Left lung (tissue), 10 donors: ENCODE measurements around the gene PHLPP1. TPM values are rescaled to one million over a fixed set of nuclear protein-coding genes. Genes with fewer than 3 reads are reported as not detected.

Experiments
- ATAC-seq: fragments of 200-7000 bp; cut with Tn5 transposase; one replicate; pipeline ENCODE4 v1.9.1; 2020; ENCODE audit warnings: moderate library complexity
- DNase-seq, 4 donors: peaks; one replicate each; pipeline ENCODE4 v3.0.0-alpha.2; 2013 to 2020
- H3K27ac ChIP-seq, 2 donors: fragments of 200-600 bp; sonication (generic) in 1 of 2; one replicate each; pipeline versions ENCODE4 v1.5.0 to v1.8.0; 2020 to 2021
- H3K27me3 ChIP-seq, 2 donors: fragments of 200-600 bp; sonication (generic) in 1 of 2; one replicate each; pipeline versions ENCODE4 v1.5.0 to v1.8.0; 2020 to 2021
- H3K36me3 ChIP-seq, 2 donors: fragments of 200-600 bp; sonication (generic) in 1 of 2; one replicate each; pipeline versions ENCODE4 v1.5.0 to v1.8.0; 2020 to 2021
- H3K4me1 ChIP-seq, 2 donors: fragments of 200-600 bp; one replicate each; pipeline ENCODE4 v1.8.0; 2021
- H3K4me3 ChIP-seq, 2 donors: fragments of 200-600 bp; sonication (generic) in 1 of 2; one replicate each; pipeline versions ENCODE4 v1.5.0 to v1.8.0; 2020 to 2021; ENCODE audit warnings: mild to moderate bottlenecking in 1 of 2
- H3K9me3 ChIP-seq, 2 donors: fragments of 200-600 bp; sonication (generic) in 1 of 2; one replicate each; pipeline versions ENCODE4 v1.5.0 to v1.8.0; 2020 to 2021
- intact Hi-C, 2 donors: fragments of 100-400 bp; cut with DNase I; formaldehyde crosslinking; loops; one replicate each; pipeline versions ENCODE4 v1.11.2 to v1.14.2; 2022
- polyA plus RNA-seq, 6 donors: library from polyadenylated mRNA; unstranded; fragments of 120-200 nt; gene quantifications; one replicate each; pipeline ENCODE4 v1.2.1, GENCODE V29; 2013; ENCODE audit not compliant: insufficient read length in 6 of 6
- total RNA-seq, 2 donors: library from RNA; stranded (reverse); fragmentation: NEBNext Ultra II Directional; extraction: Animal tissue kit (Norgen Biotek cat#: 25700); gene quantifications; one replicate each; pipeline ENCODE4 v1.2.1, GENCODE V29; 2021
- TF ChIP-seq, protein P1 (sequence below), 2 donors: fragments of 200-600 bp; sonication (generic) in 1 of 2; IDR thresholded peaks; one replicate each; pipeline versions ENCODE4 v1.5.0 to v1.8.0; 2021; ENCODE audit warnings: antibody characterized with exemption in 2 of 2
- donor health status: DM: no; HTN: yes; CAD: no.
- donor health status: DM: no; HTN: no; CAD: no.

The PHLPP1 gene
- total and polyA plus RNA-seq, 8 donors: 7.0 to 13.1 (median 11.0) TPM

DNA sequence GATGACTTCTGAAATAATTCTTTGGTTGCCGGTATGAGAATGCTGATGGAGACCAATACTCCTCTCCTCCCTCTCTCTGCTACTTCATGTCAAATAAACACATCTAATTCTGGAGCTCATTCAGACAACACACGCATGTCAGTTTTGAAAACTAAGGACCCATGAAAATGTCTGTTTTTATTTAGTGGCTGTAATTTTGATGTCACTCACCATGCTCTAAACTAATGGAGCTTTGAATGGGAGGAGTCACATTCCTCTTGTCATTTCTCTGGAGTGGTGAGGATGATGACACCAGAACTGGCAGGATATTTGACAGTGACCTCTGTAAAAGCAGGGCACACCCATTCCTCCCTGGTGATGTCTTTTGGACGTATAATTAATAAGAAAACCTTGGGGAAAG lies 163.0 kb downstream of the PHLPP1 start:
- no peaks in the 10 kb centered on the region for H3K27me3 ChIP-seq
- no peak overlapping the region for H3K27ac ChIP-seq
- intact Hi-C loops: no loop called here
- no peak for ATAC-seq
- no peak for DNase-seq
- H3K36me3 ChIP-seq: no peaks in the 10 kb centered on the region
- no peaks in the 10 kb centered on the region for H3K9me3 ChIP-seq
- no peaks in the 10 kb centered on the region for H3K4me1 ChIP-seq
- TF ChIP-seq, protein P1, sequence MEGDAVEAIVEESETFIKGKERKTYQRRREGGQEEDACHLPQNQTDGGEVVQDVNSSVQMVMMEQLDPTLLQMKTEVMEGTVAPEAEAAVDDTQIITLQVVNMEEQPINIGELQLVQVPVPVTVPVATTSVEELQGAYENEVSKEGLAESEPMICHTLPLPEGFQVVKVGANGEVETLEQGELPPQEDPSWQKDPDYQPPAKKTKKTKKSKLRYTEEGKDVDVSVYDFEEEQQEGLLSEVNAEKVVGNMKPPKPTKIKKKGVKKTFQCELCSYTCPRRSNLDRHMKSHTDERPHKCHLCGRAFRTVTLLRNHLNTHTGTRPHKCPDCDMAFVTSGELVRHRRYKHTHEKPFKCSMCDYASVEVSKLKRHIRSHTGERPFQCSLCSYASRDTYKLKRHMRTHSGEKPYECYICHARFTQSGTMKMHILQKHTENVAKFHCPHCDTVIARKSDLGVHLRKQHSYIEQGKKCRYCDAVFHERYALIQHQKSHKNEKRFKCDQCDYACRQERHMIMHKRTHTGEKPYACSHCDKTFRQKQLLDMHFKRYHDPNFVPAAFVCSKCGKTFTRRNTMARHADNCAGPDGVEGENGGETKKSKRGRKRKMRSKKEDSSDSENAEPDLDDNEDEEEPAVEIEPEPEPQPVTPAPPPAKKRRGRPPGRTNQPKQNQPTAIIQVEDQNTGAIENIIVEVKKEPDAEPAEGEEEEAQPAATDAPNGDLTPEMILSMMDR (IDR thresholded peaks at IDR 0.05): no peak
- no peak overlapping the region for H3K4me3 ChIP-seq

DNA sequence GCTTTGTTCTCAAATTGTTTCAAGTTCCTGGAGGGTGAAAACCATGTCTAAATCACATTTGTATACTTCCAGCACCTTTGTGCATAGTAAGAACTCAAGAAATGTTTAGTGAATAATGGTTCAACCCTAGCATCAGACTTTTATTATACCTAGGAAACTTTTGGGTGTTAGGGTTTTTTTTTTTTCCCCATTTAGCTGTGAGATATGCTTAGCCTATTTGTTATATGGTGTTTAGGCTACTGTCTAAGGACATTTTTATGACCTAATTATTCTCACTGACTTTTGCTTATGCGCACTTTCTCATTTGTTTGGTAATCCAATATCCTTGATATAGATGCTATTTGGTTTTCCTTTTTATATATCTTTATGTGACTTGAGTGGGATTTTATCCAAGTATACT lies 164.7 kb downstream of the PHLPP1 start:
- Histone ChIP-seq H3K4me3 (no peak overlapping the region), H3K27ac (no peak overlapping the region), H3K4me1 (no peaks in the 10 kb centered on the region), H3K9me3 (no peaks in the 10 kb centered on the region), H3K27me3 (no peaks in the 10 kb centered on the region), H3K36me3 (no peaks in the 10 kb centered on the region)
- TF ChIP-seq, protein P1 (IDR thresholded peaks at IDR 0.05): no peak
- no peak for ATAC-seq
- intact Hi-C loops: no loop called here
- DNase-seq: no peak

DNA sequence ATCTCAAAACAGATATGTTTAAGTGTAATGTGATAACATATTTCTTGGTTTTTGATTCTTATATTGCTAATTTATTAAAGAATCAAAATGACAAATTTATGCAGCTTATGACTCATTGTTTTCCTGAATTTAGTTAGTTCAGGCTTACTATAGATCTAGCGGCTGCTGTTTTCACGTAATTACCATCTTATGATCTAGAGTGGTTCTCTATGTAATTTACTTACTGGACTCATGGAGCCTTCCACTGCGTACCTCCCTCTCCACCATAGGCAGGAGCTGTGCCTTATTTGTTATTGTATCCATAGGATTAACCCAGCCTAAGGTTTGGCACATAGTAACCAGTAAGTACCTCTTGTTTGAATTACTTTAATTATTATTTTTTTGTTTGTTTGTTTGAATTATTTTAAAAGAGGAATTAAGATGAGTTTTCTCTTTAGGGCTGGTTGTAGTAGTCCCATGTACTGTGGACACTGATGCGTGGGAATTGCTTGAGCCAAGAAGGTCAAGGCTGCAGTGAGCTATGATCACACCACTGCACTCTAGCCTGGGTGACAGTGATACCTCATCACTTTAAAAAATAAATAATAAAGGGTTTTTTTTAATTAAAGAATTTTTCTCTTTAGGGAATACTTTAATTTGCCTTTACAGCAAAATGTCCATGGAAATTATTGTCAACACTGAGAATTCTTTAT lies 165.5 kb downstream of the PHLPP1 start:
- Histone ChIP-seq H3K9me3 (no peaks in the 10 kb centered on the region), H3K27me3 (no peaks in the 10 kb centered on the region), H3K4me3 (no peak overlapping the region), H3K4me1 (no peaks in the 10 kb centered on the region), H3K36me3 (no peaks in the 10 kb centered on the region), H3K27ac (no peak overlapping the region)
- ATAC-seq: no peak
- TF ChIP-seq, protein P1 (IDR thresholded peaks at IDR 0.05): no peak
- intact Hi-C loops: no loop called here
- no peak for DNase-seq

DNA sequence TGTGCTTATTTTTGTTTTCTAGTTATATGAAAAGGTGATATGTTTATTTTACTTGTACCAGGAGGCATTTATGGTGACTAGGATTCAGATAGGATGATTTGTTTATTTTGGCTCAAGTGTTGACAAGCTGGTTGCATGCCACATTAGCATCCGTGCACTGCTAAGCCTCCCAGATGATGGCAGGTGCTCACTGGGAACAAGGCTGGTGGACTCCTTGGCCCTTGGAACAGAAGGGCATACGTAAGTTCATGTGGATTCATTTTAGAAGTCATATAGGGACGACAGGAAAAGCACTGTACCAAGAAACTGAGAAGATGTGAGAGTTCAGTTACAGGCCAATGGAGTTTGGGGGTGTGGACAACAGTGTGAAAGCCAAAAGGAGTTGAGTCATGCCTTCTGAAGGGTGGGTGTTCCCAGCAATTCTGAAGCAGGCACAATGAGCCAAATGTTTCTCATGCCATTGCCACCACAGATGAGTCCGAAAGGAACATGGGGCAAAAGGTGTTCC lies 166.2 kb downstream of the PHLPP1 start:
- TF ChIP-seq, protein P1 (IDR thresholded peaks at IDR 0.05): no peak
- no peak overlapping the region for H3K27ac ChIP-seq
- no peaks in the 10 kb centered on the region for H3K4me1 ChIP-seq
- no peaks in the 10 kb centered on the region for H3K36me3 ChIP-seq
- H3K4me3 ChIP-seq: no peak overlapping the region
- H3K27me3 ChIP-seq: no peaks in the 10 kb centered on the region
- intact Hi-C loops: no loop called here
- ATAC-seq (peak; percentile 89), DNase-seq (no peak)
- H3K9me3 ChIP-seq: no peaks in the 10 kb centered on the region

DNA sequence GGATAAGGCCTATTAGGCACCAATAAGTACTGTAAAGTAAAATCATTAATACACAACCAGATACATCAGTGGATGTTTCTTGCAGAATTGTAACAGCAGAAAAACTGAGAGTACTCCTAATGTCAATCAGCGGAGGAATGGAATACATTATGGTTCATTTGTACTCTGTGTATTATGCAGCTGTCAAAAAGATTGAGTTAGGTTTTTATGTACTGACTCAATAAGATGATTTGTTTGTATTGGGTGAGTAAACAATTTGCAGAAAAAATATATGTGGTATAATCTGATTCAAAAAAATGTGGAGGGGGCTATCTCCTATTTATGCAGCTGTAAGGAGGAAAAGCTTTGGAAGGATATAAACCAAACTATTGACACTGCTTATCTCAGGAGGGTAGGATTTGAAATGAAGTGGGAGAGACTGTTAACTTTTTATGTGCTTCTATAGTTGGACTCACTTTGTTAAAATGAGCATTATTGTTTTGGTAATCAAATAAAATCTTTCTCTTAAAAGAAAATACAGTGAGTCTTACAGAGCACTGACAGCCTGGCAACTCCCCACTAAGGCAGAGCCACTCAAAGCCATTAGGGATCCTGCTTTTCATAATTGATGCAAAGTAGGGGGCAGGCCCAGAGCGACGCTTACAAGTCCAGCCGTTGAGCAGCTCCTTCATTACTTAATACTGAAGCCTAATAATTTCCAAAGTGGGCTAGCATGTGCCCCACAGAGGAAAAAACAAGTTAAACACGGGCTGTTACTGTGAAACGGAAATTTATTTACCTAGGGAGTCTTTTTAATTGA lies 168.8 kb downstream of the PHLPP1 start:
- Histone ChIP-seq H3K27me3 (no peaks in the 10 kb centered on the region), H3K4me1 (no peaks in the 10 kb centered on the region), H3K9me3 (no peaks in the 10 kb centered on the region), H3K4me3 (no peak overlapping the region), H3K36me3 (no peaks in the 10 kb centered on the region), H3K27ac (no peak overlapping the region)
- DNase-seq (no peak), ATAC-seq (no peak)
- TF ChIP-seq, protein P1 (IDR thresholded peaks at IDR 0.05): no peak
- intact Hi-C loops: no loop called here
